ENCODE results near the gene ST6GALNAC2. TPM values are rescaled to one million over a fixed set of nuclear protein-coding genes. Genes with fewer than 3 reads are reported as not detected.
"Not testable (repeated sequence)": the region's sequence is repeated elsewhere in the genome, so short reads cannot be mapped to it uniquely, and the experiment has no call there.

The ST6GALNAC2 gene
- 1 to 10 TPM; 3.4 to 3.9 TPM for total RNA-seq

GRCh38 chr17:76585649-76586593 lies at the start of gene ST6GALNAC2:
TSS of gene ST6GALNAC2 (minus strand) at chr17:76585860. CDS start at chr17:76585808, 52 bp downstream.
- POLR2A ChIA-PET, result no interaction called here
- Mint-ChIP-seq H3K27ac (no peak within 1 kb of the TSS), H3K27me3 (peaks cover 74% of the 10 kb centered on the region)

DNA sequence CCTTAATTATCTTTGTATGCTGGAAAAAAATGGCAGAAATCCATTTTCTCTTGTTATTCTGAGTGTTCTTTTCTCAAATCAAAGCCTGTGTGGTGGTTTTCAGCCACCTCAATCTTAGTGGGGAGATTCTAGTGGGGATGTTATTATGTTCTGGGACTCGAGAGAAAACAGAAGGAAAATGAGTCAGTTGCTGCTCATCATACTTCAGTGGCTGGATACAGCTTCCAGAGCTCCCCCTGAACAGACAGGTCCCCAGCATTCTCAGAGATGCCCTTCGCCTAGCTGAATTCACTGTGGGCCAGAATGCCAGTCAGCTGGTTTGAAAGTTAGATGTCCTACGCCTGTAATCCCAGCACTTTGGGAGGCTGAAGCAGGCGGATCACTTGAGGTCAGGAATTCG lies 49.4 kb upstream of the ST6GALNAC2 start:
- Mint-ChIP-seq H3K4me1 (no peaks in the 10 kb centered on the region), H3K36me3 (no peaks in the 10 kb centered on the region), H3K9me3 (no peaks in the 10 kb centered on the region), H3K4me3 (no peak overlapping the region), H3K27ac (no peak overlapping the region), H3K27me3 (peaks cover 9% of the 10 kb centered on the region)
- ATAC-seq (ENCODE audit: low read depth), result no peak
- DNase-seq, result no peak
- POLR2A ChIA-PET, result no interaction called here

More at GRCh38 chr17:76585649-76586593, at the start of gene ST6GALNAC2:
- DNase-seq (peak; percentile 53), ATAC-seq (ENCODE audit: low read depth) (peak; percentile 79)
- no peaks in the 10 kb centered on the region for H3K9me3 Mint-ChIP-seq
- H3K36me3 Mint-ChIP-seq, result no peaks in the 10 kb centered on the region
- H3K4me1 Mint-ChIP-seq, result peaks cover 1% of the 10 kb centered on the region
- H3K4me3 Mint-ChIP-seq, result peak within 1 kb of the TSS; percentile 65

DNA sequence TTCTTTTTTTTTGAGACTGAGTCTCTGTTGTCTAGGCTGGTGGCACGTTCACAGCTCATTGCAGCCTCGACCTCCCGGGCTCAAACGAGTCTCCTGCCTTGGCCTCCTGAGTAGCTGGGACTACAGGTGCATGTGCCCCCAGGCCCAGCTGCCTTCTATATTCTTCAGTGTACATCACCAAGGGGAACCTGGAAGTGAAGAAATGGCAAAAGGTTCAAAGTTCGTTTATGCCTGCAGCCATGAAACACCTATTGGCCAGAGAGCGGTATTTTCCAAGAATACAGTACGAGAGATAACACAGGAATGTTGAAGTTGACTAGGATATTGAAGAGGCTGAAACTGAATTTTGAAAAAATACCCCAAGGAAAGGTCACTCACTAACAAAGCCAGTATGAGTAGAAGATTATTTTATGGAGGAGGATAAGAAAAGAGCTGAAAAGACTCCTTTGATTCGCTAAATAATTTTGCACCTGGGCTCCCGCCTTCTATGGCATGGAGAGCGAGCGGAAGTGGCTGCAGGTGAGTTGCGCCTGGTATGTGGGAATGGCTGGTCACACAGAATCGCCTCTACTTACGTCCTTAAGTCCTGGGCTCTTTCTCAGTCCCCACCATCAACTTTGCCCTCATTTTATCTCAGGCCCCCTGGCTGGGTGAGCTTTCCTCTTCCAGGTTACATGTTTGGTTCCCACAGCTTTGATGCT lies 48.1 kb upstream of the ST6GALNAC2 start:
- DNase-seq (no peak), ATAC-seq (ENCODE audit: low read depth) (no peak)
- POLR2A ChIA-PET, result no interaction called here
- H3K4me3 Mint-ChIP-seq, result no peak overlapping the region
- no peaks in the 10 kb centered on the region for H3K36me3 Mint-ChIP-seq
- no peaks in the 10 kb centered on the region for H3K4me1 Mint-ChIP-seq
- H3K27ac Mint-ChIP-seq, result no peak overlapping the region
- no peaks in the 10 kb centered on the region for H3K9me3 Mint-ChIP-seq
- H3K27me3 Mint-ChIP-seq, result peaks cover 9% of the 10 kb centered on the region

DNA sequence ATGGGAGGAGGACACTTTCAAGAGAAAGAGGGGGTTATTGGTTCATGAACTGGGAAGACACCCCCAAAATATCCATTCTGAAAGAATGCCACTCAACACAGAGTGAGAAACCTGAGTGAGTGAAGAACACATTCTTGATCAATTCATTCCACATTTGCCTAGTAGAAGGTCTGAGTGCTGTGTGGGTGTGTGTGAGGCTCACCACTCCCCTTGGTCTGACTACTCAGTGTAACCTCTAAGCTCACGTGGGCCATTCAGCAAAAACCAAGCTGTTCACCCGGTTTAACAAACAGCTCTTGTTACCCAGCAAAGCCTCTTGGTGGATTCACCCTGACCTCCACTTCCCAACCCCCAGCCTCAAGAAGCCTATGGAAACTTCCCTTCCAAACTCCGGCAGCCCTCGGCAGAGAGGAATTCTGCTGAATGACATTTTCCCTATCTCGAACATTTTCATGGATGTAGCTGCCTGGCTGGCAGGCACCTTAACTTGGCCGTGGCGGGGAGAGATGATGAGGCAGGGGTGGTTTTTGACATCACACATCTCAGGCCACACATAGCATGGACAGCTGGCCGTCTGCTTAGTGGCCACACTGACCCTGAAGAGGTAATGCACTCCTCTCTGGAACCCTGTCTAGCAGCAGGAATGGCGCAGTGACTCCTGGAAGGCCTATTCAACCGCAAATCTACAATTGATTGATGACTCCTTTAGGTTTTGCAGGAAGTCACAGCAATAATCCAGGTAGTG lies 46.3 kb upstream of the ST6GALNAC2 start:
- H3K4me3 Mint-ChIP-seq, result no peak overlapping the region
- DNase-seq, result no peak
- ATAC-seq (ENCODE audit: low read depth), result no peak
- H3K27me3 Mint-ChIP-seq, result peaks cover 4% of the 10 kb centered on the region
- H3K9me3 Mint-ChIP-seq, result no peaks in the 10 kb centered on the region
- no peaks in the 10 kb centered on the region for H3K36me3 Mint-ChIP-seq
- no peaks in the 10 kb centered on the region for H3K4me1 Mint-ChIP-seq
- H3K27ac Mint-ChIP-seq, result no peak overlapping the region
- POLR2A ChIA-PET, result no interaction called here

- Mint-ChIP-seq H3K36me3 (no peaks in the 10 kb centered on the region), H3K4me3 (no peak overlapping the region), H3K4me1 (no peaks in the 10 kb centered on the region), H3K27ac (no peak overlapping the region), H3K9me3 (no peaks in the 10 kb centered on the region), H3K27me3 (peaks cover 6% of the 10 kb centered on the region)
- DNase-seq (no peak), ATAC-seq (ENCODE audit: low read depth) (no peak)
- POLR2A ChIA-PET, result no interaction called here
Measured at GRCh38 chr17:76630151-76630550, 44.5 kb upstream of the ST6GALNAC2 start.

DNA sequence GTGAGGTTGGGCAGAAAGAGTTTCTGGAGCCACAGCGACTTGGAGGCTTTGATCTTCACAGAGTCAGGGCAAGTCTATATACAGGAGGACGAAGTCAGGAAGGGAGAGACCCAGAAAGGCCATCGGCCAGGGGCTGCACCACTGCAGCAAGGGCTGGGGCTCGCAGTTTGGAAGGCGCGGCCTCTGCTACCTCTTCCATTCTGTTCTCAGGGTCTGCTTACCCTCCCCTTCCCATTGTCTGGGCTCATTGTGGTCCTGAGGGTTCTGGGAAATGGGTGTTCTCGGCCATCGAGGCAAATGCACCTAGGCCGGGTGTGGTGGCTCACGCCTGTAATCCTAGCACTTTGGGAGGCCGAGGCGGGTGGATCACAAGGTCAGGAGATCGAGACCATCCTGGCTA lies 41.9 kb upstream of the ST6GALNAC2 start:
- Mint-ChIP-seq H3K4me1 (peaks cover 7% of the 10 kb centered on the region), H3K27me3 (peaks cover 18% of the 10 kb centered on the region), H3K36me3 (no peaks in the 10 kb centered on the region), H3K27ac (no peak overlapping the region), H3K9me3 (no peaks in the 10 kb centered on the region), H3K4me3 (no peak overlapping the region)
- POLR2A ChIA-PET, result no interaction called here
- ATAC-seq (ENCODE audit: low read depth) (no peak), DNase-seq (no peak)

GRCh38 chr17:76626442-76626841 lies 40.8 kb upstream of the ST6GALNAC2 start:
- H3K36me3 Mint-ChIP-seq, result no peaks in the 10 kb centered on the region
- H3K4me1 Mint-ChIP-seq, result peaks cover 7% of the 10 kb centered on the region
- H3K27ac Mint-ChIP-seq, result no peak overlapping the region
- ATAC-seq (ENCODE audit: low read depth) (no peak), DNase-seq (no peak)
- peaks cover 14% of the 10 kb centered on the region for H3K27me3 Mint-ChIP-seq
- H3K9me3 Mint-ChIP-seq, result no peaks in the 10 kb centered on the region
- no peak overlapping the region for H3K4me3 Mint-ChIP-seq
- POLR2A ChIA-PET, result no interaction called here

DNA sequence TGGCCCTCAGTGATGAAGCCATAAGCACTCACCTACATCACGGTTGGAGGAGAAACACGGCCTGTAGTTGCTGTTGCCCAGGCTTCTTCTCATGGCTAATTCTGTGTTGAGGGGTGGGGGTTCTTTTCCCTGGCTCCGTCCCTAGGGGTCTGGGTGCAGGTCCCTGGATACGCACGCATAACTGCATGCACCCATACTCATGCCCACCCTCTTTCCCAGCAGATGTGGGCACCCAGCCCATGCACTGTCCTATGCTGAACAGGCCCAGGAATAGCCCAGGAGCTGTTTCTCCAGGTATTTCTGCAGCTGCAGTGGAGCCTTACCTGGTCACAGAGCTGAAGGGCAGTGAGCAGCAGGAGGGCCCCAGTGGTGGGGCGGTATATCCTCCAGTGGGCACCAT lies 39.8 kb upstream of the ST6GALNAC2 start:
- Mint-ChIP-seq H3K9me3 (no peaks in the 10 kb centered on the region), H3K27me3 (peaks cover 15% of the 10 kb centered on the region), H3K27ac (no peak overlapping the region), H3K4me1 (peaks cover 7% of the 10 kb centered on the region), H3K4me3 (no peak overlapping the region), H3K36me3 (no peaks in the 10 kb centered on the region)
- DNase-seq (no peak), ATAC-seq (ENCODE audit: low read depth) (no peak)
- POLR2A ChIA-PET, result interaction anchor here (1.0 kb wide), 1 partner anchor 46 kb away, joined by 3 read pairs; no protein-coding TSS in a partner anchor

DNA sequence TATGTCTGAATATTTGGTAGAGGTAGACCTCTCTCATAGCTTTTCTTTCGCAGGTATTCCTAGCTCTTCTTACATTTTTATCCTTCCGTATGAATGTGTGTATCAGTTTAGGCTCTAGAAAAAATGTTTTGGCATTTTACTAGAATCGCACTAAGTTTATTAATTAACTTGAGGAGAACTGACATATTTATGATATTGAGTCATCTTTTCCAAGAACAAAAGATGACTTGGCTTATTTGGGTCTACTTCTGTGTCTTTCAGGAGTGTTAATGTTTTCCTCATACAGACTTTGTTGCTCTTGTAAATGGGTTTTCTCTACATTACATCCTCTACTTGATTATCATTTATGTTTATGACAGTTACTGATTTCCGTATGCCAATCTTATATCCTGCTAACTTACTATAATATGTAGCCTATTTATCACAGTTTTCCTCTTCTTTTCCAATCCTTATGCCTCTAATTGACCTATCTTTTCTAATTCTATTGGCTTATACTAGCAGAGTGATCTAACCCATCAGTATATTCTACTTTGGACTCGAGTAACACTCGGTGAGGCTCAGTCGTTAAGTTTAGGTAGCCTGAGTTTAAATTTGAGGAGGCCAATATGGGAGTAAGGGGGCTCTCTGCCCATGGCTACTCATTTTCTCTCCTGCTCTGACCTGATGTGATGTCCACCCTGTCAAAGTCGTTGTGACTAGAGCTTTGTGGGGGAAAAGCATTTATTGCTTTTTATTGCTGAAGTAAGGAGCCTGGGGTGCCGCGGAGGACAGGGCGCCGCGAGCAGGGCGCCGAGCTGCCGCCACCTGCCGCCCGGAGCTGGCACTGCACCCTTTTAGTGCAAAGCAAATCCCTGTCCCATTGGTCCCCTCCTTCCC lies 37.8 kb upstream of the ST6GALNAC2 start:
- DNase-seq (peak; percentile 82), ATAC-seq (ENCODE audit: low read depth) (peak; percentile 90)
- Mint-ChIP-seq H3K9me3 (no peaks in the 10 kb centered on the region), H3K27ac (no peak overlapping the region), H3K27me3 (peaks cover 18% of the 10 kb centered on the region), H3K4me3 (no peak overlapping the region), H3K36me3 (no peaks in the 10 kb centered on the region), H3K4me1 (peaks cover 7% of the 10 kb centered on the region)
- POLR2A ChIA-PET, result interaction anchor here (0.6 to 1.1 kb wide), 3 partner anchors 34 to 80 kb away, joined by 3 to 6 read pairs (median 4); no protein-coding TSS in a partner anchor

DNA sequence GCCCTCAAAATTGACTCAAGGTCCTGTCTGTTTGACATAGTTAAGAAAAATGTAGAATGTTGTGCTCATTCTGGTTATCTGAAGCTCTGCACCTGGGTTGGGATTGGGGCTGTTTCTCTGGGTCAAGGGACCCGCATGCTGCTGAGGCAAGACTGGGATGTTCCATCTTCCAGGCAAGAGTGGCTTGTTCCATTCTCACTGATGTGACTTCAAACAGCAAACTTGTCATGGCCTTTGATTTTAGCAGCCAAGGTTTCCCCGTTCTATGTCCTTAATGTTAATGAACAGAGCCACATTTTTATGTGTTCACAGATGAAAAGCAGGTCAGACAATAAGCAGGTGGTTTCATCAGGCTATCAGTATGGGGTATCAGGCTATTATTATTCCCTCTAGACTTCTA lies 32.2 kb upstream of the ST6GALNAC2 start:
- POLR2A ChIA-PET, result no interaction called here
- Mint-ChIP-seq H3K36me3 (no peaks in the 10 kb centered on the region), H3K9me3 (no peaks in the 10 kb centered on the region), H3K27me3 (peaks cover 7% of the 10 kb centered on the region), H3K27ac (no peak overlapping the region), H3K4me3 (no peak overlapping the region), H3K4me1 (peaks cover 2% of the 10 kb centered on the region)
- DNase-seq, result no peak
- no peak for ATAC-seq (ENCODE audit: low read depth)

GRCh38 chr17:76614912-76615617 lies 29.4 kb upstream of the ST6GALNAC2 start:
- peaks cover 2% of the 10 kb centered on the region for H3K4me1 Mint-ChIP-seq
- H3K36me3 Mint-ChIP-seq, result no peaks in the 10 kb centered on the region
- POLR2A ChIA-PET, result no interaction called here
- peaks cover 12% of the 10 kb centered on the region for H3K27me3 Mint-ChIP-seq
- ATAC-seq (ENCODE audit: low read depth) (no peak), DNase-seq (no peak)
- no peaks in the 10 kb centered on the region for H3K9me3 Mint-ChIP-seq
- H3K27ac Mint-ChIP-seq, result no peak overlapping the region
- H3K4me3 Mint-ChIP-seq, result no peak overlapping the region

GRCh38 chr17:76614064-76614759 lies 28.6 kb upstream of the ST6GALNAC2 start:
- H3K27ac Mint-ChIP-seq; H3K4me3 Mint-ChIP-seq; ATAC-seq (ENCODE audit: low read depth); H3K4me1 Mint-ChIP-seq; DNase-seq; POLR2A ChIA-PET; H3K36me3 Mint-ChIP-seq; H3K9me3 Mint-ChIP-seq: not testable (repeated sequence)
- peaks cover 12% of the 10 kb centered on the region for H3K27me3 Mint-ChIP-seq

Data from activated naive CD8-positive, alpha-beta T cell treated with anti-CD3 and anti-CD28 coated beads, Interleukin-2, amount 10 ng/mL, durations not matched to agents 7 days and 5 days (primary cell).